Activated CD4-positive, alpha-beta memory T cell treated with anti-CD3 and anti-CD28 coated beads, Interleukin-2, amount 10 ng/mL, durations not matched to agents 7 days and 5 days (primary cell): ENCODE measurements around the gene MYO5C. TPM values are rescaled to one million over a fixed set of nuclear protein-coding genes. Genes with fewer than 3 reads are reported as not detected.
A peak's percentile ranks its signal among the peaks of the same experiment; 100 is the strongest.

Experiments used
- CTCF ChIA-PET: fragments of 350-600 bp; sonication (Branson Sonifier 250); formaldehyde crosslinking; loops from one replicate; lab custom pipeline; 2021; ENCODE audit warnings: antibody characterized with exemption, inconsistent platforms; lab: Charles Lee
- POLR2A ChIA-PET: fragments of 350-600 bp; sonication (Branson Sonifier 250); formaldehyde crosslinking; loops from one replicate; lab custom pipeline; 2021; ENCODE audit warnings: antibody characterized with exemption; lab: Charles Lee
- DNase-seq: peaks from one replicate; pipeline ENCODE4 v3.0.0-alpha.2; 2020
- H3K27ac Mint-ChIP-seq: one replicate; pipeline ENCODE4 v1.8.0; 2021; ENCODE audit warnings: mild to moderate bottlenecking, mixed read lengths
- H3K27me3 Mint-ChIP-seq: one replicate; pipeline ENCODE4 v1.8.0; 2021; ENCODE audit warnings: mixed read lengths
- H3K36me3 Mint-ChIP-seq: one replicate; pipeline ENCODE4 v1.8.0; 2021; ENCODE audit warnings: low read depth, mixed read lengths
- H3K4me1 Mint-ChIP-seq: one replicate; pipeline ENCODE4 v1.8.0; 2021; ENCODE audit warnings: mixed read lengths
- H3K4me3 Mint-ChIP-seq: one replicate; pipeline ENCODE4 v1.8.0; 2021; ENCODE audit warnings: mild to moderate bottlenecking, mixed read lengths
- H3K9me3 Mint-ChIP-seq: one replicate; pipeline ENCODE4 v1.8.0; 2021; ENCODE audit warnings: mixed read lengths
- total RNA-seq, 2 experiments: library from RNA; stranded (reverse); gene quantifications; one replicate each; pipeline ENCODE4 v1.2.3, GENCODE V29; 2021

The MYO5C gene, protein sequence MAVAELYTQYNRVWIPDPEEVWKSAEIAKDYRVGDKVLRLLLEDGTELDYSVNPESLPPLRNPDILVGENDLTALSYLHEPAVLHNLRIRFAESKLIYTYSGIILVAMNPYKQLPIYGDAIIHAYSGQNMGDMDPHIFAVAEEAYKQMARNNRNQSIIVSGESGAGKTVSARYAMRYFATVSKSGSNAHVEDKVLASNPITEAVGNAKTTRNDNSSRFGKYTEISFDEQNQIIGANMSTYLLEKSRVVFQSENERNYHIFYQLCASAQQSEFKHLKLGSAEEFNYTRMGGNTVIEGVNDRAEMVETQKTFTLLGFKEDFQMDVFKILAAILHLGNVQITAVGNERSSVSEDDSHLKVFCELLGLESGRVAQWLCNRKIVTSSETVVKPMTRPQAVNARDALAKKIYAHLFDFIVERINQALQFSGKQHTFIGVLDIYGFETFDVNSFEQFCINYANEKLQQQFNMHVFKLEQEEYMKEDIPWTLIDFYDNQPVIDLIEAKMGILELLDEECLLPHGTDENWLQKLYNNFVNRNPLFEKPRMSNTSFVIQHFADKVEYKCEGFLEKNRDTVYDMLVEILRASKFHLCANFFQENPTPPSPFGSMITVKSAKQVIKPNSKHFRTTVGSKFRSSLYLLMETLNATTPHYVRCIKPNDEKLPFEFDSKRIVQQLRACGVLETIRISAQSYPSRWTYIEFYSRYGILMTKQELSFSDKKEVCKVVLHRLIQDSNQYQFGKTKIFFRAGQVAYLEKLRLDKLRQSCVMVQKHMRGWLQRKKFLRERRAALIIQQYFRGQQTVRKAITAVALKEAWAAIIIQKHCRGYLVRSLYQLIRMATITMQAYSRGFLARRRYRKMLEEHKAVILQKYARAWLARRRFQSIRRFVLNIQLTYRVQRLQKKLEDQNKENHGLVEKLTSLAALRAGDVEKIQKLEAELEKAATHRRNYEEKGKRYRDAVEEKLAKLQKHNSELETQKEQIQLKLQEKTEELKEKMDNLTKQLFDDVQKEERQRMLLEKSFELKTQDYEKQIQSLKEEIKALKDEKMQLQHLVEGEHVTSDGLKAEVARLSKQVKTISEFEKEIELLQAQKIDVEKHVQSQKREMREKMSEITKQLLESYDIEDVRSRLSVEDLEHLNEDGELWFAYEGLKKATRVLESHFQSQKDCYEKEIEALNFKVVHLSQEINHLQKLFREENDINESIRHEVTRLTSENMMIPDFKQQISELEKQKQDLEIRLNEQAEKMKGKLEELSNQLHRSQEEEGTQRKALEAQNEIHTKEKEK (N-terminal part only)
- total RNA-seq: 1 to 10 TPM; 1.3 to 1.4 TPM

GRCh38 chr15:52295421-52296001, at the start of gene MYO5C:
Gene MYO5C, minus strand, starts transcription at chr15:52295804. Its CDS starts 168 bp downstream, at chr15:52295636.
- Mint-ChIP-seq H3K4me3 (no peak within 1 kb of the TSS), H3K9me3 (no peaks in the 10 kb centered on the region), H3K27me3 (peaks cover 55% of the 10 kb centered on the region), H3K4me1 (peaks cover 23% of the 10 kb centered on the region), H3K27ac (no peak within 1 kb of the TSS), H3K36me3 (no peaks in the 10 kb centered on the region)
- ChIA-PET POLR2A (interaction anchor here (0.6 to 1.6 kb wide), 4 partner anchors 8 to 33 kb away, joined by 3 to 5 read pairs (median 3); no protein-coding TSS in a partner anchor), CTCF (no interaction called here)
- DNase-seq: no peak

DNA sequence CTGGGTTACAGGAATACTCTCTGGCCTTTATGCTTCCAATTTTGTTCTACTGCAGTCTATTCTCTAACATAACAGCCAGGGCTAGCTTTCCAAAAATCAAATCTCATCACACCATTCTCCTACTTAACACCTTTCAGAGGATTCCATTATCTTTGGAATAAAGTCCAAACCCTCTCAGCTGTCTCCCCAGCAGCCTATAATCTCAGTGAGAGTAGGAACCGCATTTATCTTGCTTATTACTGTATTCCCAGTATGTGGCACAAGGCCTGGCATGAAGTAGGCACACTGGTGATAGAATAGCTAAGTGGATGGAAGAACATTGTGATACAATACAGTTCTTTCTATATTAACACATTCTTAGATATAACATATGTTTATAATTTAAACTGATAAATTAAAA, 49.0 kb upstream of the MYO5C start:
- Mint-ChIP-seq H3K36me3 (peaks cover 34% of the 10 kb centered on the region), H3K27ac (no peak overlapping the region), H3K4me1 (peaks cover 11% of the 10 kb centered on the region), H3K27me3 (no peaks in the 10 kb centered on the region), H3K4me3 (no peak overlapping the region), H3K9me3 (no peaks in the 10 kb centered on the region)
- CTCF ChIA-PET: no interaction called here
- DNase-seq: no peak
- POLR2A ChIA-PET: no interaction called here

- Mint-ChIP-seq H3K4me1 (peaks cover 11% of the 10 kb centered on the region), H3K9me3 (no peaks in the 10 kb centered on the region), H3K36me3 (peaks cover 30% of the 10 kb centered on the region), H3K27ac (no peak overlapping the region), H3K4me3 (no peak overlapping the region), H3K27me3 (no peaks in the 10 kb centered on the region)
- CTCF ChIA-PET: interaction anchor here (0.7 to 1.3 kb wide), 3 partner anchors 12 to 391 kb away, joined by 3 to 5 read pairs (median 3); no protein-coding TSS in a partner anchor
- POLR2A ChIA-PET: no interaction called here
- DNase-seq: no peak
Measured at GRCh38 chr15:52343831-52344230, 48.2 kb upstream of the MYO5C start.

DNA sequence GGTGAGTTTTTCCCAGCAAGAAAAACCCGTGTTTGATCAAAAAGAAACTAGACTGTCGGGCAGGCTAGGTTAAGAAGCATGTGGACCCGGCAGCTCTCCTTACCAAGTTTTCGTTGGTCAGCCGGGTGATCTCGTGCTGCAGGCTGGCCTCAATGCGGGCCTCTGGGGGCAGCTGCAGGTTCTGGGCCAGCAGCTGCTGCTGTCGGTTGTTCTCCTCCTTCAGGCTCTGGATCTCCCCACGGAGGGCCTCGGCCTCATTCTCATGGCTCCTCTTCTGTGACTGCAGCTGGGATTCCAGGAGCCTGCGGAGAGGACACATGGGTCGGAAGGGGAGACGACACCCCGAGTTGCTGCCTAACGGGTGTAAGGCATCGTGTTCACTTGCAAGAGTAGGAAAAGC, 44.5 kb upstream of the MYO5C start:
- no peak overlapping the region for H3K4me3 Mint-ChIP-seq
- H3K27ac Mint-ChIP-seq: no peak overlapping the region
- H3K27me3 Mint-ChIP-seq: no peaks in the 10 kb centered on the region
- POLR2A ChIA-PET: no interaction called here
- peaks cover 23% of the 10 kb centered on the region for H3K4me1 Mint-ChIP-seq
- H3K36me3 Mint-ChIP-seq: peaks cover 34% of the 10 kb centered on the region
- CTCF ChIA-PET: no interaction called here
- H3K9me3 Mint-ChIP-seq: no peaks in the 10 kb centered on the region
- DNase-seq: no peak

DNA sequence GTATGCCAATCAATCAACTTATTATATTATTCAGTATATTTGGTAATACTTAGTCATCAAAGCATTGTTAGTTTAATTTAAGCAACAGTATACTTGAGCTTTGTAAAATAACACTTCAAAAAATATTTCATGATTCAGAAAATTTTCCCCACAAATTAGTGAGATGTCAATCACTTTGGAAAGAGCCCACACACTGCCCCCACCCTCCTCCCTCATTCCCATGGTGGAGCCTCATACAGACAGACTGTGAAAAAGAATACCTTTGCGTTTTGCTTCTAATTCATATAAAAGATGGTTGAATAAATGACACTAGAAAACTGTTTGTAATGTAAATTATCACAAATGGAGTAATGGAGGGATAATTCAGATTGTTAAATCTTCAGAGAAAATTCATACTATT, 43.3 kb upstream of the MYO5C start:
- H3K27ac Mint-ChIP-seq: no peak overlapping the region
- no peaks in the 10 kb centered on the region for H3K9me3 Mint-ChIP-seq
- CTCF ChIA-PET: no interaction called here
- POLR2A ChIA-PET: no interaction called here
- DNase-seq: no peak
- peaks cover 21% of the 10 kb centered on the region for H3K4me1 Mint-ChIP-seq
- no peak overlapping the region for H3K4me3 Mint-ChIP-seq
- peaks cover 36% of the 10 kb centered on the region for H3K36me3 Mint-ChIP-seq
- no peaks in the 10 kb centered on the region for H3K27me3 Mint-ChIP-seq

DNA sequence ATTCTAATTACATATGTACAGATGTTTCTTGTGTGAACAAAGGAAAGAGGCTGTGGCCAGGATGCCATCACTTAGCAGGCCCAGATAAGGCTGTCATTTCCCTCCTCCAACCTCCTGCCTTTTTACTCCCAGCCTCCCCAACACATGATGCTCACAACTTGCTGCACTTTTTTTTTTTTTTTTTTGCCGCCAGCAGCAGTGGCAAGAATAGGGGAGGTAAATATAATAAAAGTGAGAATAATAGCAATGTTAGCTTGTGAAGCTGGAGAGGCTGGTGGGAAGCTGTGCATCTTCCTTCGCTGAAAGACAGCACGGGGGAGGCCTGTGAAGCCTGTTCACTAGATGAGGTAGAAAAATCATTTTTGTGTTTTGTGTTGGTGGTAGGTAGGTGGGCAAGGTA, 42.5 kb upstream of the MYO5C start:
- POLR2A ChIA-PET: no interaction called here
- Mint-ChIP-seq H3K36me3 (peaks cover 35% of the 10 kb centered on the region), H3K4me3 (no peak overlapping the region), H3K27ac (no peak overlapping the region), H3K4me1 (peaks cover 23% of the 10 kb centered on the region), H3K9me3 (no peaks in the 10 kb centered on the region), H3K27me3 (no peaks in the 10 kb centered on the region)
- CTCF ChIA-PET: interaction anchor here (2.2 kb wide), 1 partner anchor 81 kb away, joined by 6 read pairs; no protein-coding TSS in a partner anchor
- no peak for DNase-seq

DNA sequence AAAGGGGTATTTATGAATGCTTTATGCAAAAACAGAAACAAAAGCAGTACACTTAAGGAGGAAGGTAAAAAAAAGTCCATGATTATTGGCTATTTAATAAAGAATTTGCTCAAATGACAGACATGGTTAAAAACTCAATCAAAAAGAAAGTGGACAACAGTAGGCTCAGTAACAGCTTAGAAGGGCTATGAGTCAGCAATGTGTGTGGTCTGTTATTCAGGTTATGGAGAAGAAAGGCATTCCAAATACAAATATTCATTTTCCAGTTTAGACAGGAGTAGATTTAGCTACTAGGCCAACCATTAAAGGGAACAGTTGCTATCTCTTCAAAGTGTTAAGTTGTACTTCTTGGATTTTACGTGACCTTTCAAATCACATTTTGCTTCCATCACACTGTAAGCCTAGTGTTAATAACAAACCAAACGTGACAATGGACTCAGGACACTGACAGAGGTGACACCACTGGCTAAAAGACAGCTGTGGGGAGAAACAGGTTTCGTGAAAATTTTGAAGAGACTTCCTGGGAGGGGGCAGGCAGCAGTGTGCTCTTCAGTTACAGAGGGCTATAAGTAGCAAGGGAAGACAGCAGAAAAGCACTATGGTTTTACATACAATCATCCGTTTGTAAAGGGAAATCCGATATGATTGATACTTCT, 41.7 kb upstream of the MYO5C start:
- no peak for DNase-seq
- H3K4me1 Mint-ChIP-seq: peaks cover 30% of the 10 kb centered on the region
- ChIA-PET POLR2A (interaction anchor here (1.3 kb wide), 1 partner anchor 236 kb away, joined by 3 read pairs; no protein-coding TSS in a partner anchor), CTCF (interaction anchor here (2.2 to 3.9 kb wide), 2 partner anchors 80 to 398 kb away, joined by 6 to 12 read pairs; no protein-coding TSS in a partner anchor)
- H3K27me3 Mint-ChIP-seq: no peaks in the 10 kb centered on the region
- peaks cover 31% of the 10 kb centered on the region for H3K36me3 Mint-ChIP-seq
- H3K9me3 Mint-ChIP-seq: no peaks in the 10 kb centered on the region
- H3K27ac Mint-ChIP-seq: peak overlapping the region; percentile 9
- H3K4me3 Mint-ChIP-seq: no peak overlapping the region

DNA sequence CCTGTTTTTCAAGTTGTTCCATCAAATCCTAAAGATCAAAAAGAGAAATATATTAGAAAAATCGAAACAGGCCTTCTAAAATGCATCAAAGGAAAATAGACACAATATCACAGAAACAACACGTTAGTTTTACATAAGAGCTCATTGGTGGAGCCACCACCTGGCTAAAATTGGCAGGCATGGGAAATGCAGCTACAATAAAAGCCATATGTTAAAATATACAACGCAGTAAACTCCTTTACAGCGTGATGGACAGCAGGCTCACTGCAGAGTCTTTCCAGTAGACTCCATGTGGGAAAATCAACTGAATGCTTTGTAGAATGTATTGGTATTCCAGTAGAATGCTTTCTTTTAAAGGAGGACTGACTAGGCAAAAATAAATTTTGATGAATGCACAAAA, 40.9 kb upstream of the MYO5C start:
- no peak for DNase-seq
- POLR2A ChIA-PET: interaction anchor here (1.3 kb wide), 1 partner anchor 237 kb away, joined by 3 read pairs; no protein-coding TSS in a partner anchor
- peaks cover 33% of the 10 kb centered on the region for H3K36me3 Mint-ChIP-seq
- no peak overlapping the region for H3K4me3 Mint-ChIP-seq
- no peak overlapping the region for H3K27ac Mint-ChIP-seq
- peaks cover 38% of the 10 kb centered on the region for H3K4me1 Mint-ChIP-seq
- H3K27me3 Mint-ChIP-seq: no peaks in the 10 kb centered on the region
- no peaks in the 10 kb centered on the region for H3K9me3 Mint-ChIP-seq
- CTCF ChIA-PET: interaction anchor here (0.6 to 3.9 kb wide), 3 partner anchors 13 to 399 kb away, joined by 4 to 12 read pairs (median 6); no protein-coding TSS in a partner anchor

DNA sequence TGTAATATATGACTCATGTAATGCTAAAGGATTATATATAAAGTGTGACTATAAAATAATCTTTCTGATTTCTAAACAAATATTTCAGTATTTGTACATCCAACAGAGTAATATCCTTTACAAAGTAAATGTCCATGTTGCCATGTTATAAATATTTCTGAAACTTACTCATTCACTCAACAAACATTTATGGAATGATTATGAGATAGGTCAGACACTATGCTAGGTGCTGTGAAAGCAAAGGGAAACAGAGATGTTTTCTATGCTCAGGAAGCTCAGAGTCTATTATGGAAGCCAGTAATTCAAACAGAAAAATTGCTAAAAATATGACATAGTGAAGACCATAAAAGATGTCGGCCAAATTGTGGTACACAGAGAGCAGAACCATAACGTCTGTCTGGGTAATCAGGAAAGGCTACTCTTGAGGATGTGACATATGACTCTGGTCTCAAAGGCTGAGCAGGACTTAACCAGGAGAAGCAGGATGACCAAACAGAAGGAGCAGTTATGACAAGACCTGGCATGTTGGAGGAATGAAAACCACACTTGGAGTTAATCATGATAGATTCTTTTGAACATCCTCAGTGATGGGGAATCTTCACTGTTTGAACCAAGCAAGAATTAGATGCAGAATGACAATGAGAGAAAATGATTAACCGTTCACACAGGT, 39.0 kb upstream of the MYO5C start:
- Mint-ChIP-seq H3K9me3 (no peaks in the 10 kb centered on the region), H3K4me1 (peaks cover 52% of the 10 kb centered on the region), H3K36me3 (peaks cover 35% of the 10 kb centered on the region), H3K27ac (no peak overlapping the region), H3K4me3 (no peak overlapping the region), H3K27me3 (no peaks in the 10 kb centered on the region)
- ChIA-PET POLR2A (no interaction called here), CTCF (interaction anchor here (0.6 to 4.3 kb wide), 6 partner anchors 78 to 401 kb away, joined by 3 to 47 read pairs (median 6); no protein-coding TSS in a partner anchor)
- no peak for DNase-seq

DNA sequence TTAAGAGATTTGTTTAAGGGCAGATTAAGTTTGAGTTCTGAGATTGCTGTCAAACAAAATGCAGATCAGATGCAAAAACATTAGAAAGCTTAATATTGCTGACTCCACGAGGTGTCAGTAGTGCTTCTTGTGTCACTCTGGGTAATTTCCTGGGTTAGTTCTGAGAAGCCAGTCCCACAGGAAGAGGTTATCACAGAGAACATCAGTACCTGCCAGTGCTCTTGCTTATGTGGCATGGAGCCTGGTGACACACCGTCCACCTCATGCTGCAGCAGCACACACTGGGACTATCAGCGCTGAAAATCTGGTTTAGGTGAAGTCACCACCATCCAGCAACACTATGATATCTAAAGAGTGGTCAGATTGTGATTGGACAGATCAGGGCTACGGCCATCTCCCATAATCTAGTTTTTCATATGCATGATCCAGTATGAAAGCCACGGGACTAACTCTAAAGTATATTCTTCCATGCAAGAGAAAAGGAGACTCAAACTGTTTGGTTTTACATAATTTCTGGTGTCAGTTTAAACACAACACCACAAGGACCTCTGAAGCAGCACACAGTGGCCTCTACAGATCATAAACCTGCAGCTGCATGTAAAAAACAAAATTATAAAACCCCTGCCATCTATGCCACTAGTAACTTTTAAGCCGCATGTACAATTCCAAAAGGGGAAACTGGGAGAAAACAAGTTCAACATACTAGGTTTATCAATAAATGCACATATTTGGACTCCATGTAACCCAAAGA, 36.1 kb upstream of the MYO5C start:
- Mint-ChIP-seq H3K9me3 (no peaks in the 10 kb centered on the region), H3K36me3 (peaks cover 45% of the 10 kb centered on the region), H3K27me3 (no peaks in the 10 kb centered on the region), H3K4me1 (peaks cover 45% of the 10 kb centered on the region), H3K4me3 (peak overlapping the region; percentile 19), H3K27ac (peak overlapping the region; percentile 79)
- ChIA-PET POLR2A (interaction anchor here (0.8 to 2.4 kb wide), 14 partner anchors 18 to 404 kb away, joined by 3 to 13 read pairs (median 4); partner anchors contain the start of genes ARPP19, ATOSA and MYO5A), CTCF (interaction anchor here (0.6 to 4.3 kb wide), 23 partner anchors 12 to 448 kb away, joined by 3 to 47 read pairs (median 4); no protein-coding TSS in a partner anchor)
- DNase-seq: peak; percentile 78
